Stimulated activated CD4-positive, alpha-beta T cell treated with anti-CD3 and anti-CD28 coated beads, Interleukin-2, amount 100 ng/mL, for 24 hours (primary cell): ENCODE results near the gene RELL2.

Experiments
- DNase-seq, 2 donors: peaks; one replicate each; pipeline ENCODE4 v3.0.0-alpha.2; 2020

The RELL2 gene

GRCh38 chr5:141681295-141681694 lies 44.5 kb downstream of the RELL2 start:
- no peak for DNase-seq

GRCh38 chr5:141681695-141682641 lies 45.2 kb downstream of the RELL2 start, which contains the start of gene ARAP3:
Gene ARAP3 (minus strand): TSS chr5:141682230. CDS start chr5:141680486, 1,744 bp downstream.
- DNase-seq: peak; percentile 47 to 57

- no peak for DNase-seq
Observed at GRCh38 chr5:141683596-141684141, 46.9 kb downstream of the RELL2 start.

- no peak for DNase-seq
Observed at GRCh38 chr5:141685591-141685990, 48.8 kb downstream of the RELL2 start.

GRCh38 chr5:141686648-141687416 lies 50.0 kb downstream of the RELL2 start:
- DNase-seq: no peak
